GM21737 (cell line): ENCODE results near the gene HRH3.

Experiments
- ATAC-seq: cut with Tn5 transposase; IDR thresholded peaks from one replicate; pipeline ENCODE4 v1.9.1; 2021; ENCODE audit warnings: mild to moderate bottlenecking, moderate library complexity; ENCODE audit not compliant: unreplicated experiment

HRH3 gene

DNA sequence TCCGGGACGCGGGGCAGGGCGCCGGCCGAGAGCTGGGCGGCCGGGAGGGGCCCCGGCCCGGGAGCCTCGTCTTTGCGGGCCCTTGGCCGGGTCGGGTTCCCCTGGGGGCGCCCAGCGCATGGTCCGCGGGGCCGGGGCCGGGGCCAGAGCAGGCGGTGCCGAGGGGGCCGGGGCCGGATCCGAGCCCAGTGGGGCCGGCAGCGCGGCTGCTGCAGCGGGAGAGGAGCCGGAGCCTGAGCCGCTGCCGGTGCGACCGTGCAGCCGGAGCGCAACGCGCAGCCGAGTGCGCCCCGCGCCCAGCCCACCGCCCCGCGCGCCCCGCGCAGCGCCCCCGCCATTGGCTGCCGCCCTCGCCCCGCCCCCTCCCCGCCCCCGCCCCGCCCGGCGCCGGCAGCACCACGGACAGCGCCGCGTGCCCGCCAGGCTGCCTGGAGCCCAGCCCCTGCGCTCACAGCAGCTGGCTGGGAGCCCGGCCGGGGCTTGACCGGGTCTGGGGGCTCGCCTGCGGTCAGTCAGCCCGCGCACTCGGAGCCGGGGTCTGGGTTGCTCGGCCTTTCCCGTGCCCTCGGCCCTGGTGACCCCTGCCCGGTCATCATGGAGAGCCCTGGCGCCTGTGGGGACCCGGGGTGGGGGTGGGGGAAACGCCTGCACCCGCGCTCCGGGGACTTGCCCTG, at the start of gene HRH3:
TSS of gene HRH3 (minus strand) at position 287 of the 674 bp plus-strand sequence. CDS start 308 bp downstream, outside the sequence.
- ATAC-seq, result no peak

DNA sequence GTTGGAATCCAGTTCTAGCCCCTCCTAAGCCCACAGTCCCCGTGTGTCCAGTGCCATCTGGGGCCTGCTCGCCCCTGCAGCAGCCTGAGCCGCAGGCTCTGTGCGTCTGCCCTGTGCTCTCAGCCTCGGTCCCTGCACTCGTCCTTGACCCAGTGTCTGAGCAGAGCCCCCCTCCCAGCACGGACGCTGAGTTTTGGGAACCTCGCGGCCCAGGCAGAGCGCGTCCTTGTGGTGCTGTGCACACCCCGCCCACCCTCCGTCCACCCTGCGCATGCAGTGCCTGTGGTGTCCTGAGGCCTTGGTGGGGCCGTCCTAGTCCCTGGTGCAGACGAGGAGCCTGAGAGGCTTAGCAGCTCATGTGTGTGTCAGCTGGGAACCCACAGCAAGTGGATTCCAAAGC, 49.8 kb upstream of the HRH3 start:
- ATAC-seq, result no peak

DNA sequence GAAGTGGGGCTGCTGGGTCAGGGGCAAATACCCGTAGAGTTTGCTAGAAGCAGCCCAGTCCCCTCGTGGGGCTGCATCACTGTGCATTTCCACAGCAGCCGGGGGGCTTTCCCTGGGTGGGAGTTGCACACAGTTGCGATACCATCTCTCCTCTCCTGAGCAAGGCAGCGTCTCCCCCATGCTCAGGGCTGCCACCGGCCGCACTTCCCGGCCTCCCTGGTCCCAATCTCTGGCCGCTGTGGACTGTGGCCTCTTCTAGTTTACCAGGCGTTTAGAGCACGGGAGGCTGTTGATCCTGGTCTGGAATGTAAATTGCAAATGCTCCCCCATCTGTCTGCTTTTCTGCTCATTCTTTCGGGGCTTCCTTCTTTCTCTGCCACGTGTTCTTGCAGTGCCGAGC, 49.3 kb upstream of the HRH3 start:
- ATAC-seq, result no peak

DNA sequence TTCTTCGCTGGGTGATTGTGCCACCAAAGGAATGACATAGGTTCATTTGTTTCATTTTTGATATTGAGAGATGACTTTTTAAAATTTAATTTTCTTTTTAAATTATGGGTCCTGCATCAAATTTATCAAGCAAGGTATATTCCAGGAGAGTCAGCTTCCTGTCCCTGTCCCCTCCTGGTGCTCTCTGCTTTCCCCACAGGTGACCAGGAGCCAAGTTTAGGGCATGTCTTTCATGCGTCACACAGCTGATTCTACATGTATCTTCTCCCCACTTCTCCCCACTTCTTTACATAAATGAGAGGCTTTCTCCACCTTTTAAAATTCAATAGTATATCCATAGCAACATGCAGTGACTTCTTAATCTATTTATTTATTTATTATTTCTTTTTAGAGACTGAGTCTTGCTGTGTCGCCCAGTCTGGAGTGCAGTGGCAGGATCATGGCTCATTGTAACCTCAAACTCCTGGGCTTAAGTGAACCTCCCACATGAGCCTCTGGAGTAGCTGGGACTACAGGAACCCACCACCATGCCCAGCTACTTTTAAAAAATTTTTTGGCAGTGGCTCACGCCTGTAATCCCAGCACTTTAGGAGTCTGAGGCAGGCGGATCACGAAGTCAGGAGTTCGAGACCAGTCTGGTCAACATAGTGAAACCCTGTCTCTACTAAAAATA, 48.3 kb upstream of the HRH3 start:
- ATAC-seq, result no peak

DNA sequence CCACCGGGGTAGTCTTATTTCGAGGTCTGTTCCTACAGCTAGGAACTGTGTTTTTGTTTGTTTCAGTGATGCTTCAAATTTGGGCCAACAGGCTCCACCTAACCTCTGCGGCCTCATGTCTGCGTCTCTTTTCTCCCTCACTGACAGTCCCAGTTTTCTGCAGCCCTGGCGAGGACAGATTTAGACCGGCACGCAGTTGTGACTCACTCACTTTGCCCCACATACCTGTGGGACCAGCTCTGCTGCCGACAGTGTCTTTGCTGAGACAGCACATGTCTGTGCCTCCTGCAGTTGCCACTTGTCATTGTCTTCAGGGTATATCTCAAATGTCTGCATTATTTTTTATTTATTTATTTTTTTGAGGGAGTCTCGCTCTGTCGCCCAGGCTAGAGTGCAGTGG, 47.5 kb upstream of the HRH3 start:
- no peak for ATAC-seq

DNA sequence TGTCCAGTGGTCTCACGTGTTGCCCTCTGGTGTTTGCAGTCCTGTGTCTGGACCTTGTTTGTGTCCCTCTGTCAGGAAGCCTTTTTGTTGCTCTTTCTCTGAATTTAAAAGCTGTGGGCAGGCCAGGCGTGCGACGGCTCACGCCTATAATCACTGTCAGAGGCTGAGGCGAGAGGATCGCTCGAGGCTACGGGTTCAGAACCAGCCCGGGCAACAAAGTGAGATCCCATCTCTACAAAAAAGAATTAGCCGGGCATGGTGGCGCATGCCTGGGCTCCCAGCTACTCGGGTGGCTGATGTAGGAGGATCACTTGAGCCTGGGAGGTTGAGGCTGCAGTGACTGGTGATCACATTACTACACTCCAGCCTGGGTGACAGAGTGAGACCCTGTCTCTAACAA, 46.8 kb upstream of the HRH3 start:
- no peak for ATAC-seq

DNA sequence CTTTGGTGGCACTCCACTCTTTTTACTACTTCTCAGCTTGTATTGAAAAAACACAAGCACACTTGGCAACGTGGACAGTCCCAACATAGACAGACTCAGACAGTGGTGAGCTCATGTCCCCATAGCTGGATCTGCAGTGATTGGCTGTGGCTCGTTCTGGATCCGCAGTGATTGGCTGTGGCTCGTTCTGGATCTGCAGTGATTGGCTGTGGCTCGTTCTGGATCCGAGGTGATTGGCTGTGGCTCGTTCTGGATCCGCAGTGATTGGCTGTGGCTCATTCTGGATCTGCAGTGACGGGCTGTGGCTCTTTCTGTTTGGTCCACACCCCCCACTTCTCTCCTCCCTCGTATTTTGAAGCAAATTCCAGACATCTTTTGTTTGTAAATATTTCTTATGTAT, 46.3 kb upstream of the HRH3 start:
- no peak for ATAC-seq

DNA sequence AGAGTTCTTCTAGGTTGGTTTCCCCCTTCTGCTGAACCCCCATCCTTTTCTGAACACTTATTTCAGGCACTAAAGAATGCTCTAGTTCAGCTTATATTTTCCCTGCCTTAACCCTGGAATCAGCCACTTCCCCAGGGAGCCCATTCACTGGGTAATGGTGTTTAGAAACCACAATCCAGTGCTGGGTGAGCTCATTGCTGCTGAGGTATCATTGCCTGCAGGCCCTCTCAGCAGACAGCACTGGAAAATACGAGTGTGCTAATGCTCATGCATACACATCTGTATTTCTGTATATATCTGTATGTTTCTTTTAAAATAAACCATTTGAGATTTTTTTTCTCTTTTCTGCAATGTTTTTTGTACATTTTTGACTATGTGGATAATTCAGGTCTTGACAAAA, 45.3 kb upstream of the HRH3 start:
- ATAC-seq, result no peak

DNA sequence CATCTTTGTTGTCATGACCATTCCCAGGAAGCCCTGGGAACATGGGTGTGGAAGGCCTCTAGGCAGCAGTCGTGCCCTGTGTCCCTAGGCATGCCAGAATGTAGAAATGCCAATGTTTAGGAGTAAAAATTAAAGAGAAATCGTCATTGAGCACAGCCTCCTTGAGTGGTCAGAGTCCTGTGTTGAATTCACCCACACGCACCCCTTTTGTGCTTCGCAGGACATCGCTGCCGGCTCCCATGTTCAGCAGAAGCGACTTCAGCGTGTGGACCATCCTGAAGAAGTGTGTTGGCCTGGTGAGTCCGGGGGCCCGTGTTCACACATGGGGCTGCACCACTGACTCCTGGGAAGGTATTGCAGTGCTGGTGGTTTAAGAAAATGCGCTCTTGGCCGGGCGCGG, 43.3 kb upstream of the HRH3 start:
- no peak for ATAC-seq

DNA sequence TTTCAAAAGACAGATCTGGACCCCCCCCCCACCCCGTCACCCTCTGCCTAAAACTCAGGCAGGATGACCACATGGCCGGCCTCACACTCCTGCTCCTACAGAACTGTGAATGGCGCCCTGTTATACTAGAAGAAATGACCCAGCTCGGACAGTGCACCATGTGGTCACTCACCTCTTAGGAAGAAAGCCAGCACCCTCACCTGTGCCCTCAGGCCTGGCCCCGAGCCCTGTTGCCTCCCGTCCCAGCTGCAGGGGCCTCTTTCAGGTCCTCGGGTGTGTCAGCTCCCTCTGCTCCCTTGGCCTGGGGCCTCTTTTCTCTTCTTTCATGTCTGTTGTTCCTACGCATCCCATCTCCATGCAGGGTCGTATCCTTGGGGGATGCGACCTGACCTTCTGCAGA, 42.0 kb upstream of the HRH3 start:
- no peak for ATAC-seq

DNA sequence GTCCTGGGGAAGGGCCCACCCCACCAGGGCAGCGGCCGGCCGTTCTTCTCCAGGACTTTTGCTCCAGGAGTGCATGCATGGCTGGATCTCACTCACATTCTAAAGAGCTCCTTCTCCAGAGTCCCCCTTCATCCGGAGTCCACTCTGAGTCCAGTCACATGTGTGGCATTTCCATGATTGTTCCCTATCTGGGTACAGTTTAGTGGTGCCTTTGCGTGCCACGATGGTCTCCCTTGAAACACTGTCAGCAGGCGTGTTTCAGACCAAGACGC, 39.2 kb upstream of the HRH3 start:
- ATAC-seq, result no peak

DNA sequence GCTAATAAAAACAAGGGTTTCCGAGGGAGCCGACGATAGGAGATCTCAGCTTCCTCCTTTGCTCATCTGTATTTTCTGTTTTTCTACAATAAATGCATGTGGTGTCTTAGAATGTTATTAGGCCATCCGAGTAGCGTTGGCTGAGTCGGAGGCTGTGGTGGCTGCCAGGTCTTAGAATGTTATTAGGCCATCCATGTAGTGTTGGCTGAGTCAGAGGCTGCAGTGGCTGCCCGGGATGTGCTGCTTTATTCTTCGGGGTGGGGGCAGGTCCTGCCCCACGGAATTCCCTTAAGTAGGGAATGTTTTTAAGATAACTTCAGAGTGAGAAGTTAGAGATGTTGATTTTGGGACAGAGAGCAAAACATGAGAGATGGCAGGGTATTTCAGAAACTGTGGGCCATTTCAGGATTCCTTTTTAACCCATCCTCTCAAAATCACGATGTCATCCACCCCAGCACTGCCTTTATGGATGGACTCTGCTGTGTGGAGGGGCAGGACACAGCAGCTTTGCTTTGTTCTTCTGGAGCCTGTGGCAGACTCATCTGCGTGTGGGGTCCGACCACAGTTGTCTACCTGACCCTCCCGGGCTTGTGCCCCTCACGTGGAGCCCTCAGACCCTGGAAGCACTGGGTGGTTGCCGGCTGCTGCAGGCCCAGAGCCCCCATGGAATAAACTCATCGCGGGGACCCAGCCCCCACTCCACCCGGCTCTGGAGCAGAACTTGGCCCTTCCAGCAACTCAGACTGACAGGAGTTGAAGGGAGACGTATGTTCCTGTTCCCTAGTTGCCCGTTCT, 38.6 kb upstream of the HRH3 start:
- no peak for ATAC-seq

DNA sequence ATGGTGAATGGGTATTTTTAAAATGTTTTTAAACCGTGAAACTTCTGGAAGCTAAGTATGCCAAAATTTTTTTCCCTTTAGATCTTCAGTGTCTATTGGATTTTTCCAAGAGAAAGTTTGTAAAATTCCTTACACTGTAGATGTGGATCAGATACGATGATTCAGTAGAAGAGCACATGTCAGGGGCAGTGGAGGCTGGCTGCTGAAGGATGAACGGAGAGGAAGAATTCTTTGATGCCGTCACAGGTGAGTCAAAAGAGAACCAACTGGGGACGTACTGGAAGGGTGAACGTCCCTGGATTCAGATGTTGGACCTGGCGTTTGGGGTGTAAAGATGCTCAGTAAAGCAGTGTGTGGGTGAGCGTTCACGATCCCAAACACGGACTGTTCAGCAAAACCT, 35.9 kb upstream of the HRH3 start:
- ATAC-seq, result no peak

DNA sequence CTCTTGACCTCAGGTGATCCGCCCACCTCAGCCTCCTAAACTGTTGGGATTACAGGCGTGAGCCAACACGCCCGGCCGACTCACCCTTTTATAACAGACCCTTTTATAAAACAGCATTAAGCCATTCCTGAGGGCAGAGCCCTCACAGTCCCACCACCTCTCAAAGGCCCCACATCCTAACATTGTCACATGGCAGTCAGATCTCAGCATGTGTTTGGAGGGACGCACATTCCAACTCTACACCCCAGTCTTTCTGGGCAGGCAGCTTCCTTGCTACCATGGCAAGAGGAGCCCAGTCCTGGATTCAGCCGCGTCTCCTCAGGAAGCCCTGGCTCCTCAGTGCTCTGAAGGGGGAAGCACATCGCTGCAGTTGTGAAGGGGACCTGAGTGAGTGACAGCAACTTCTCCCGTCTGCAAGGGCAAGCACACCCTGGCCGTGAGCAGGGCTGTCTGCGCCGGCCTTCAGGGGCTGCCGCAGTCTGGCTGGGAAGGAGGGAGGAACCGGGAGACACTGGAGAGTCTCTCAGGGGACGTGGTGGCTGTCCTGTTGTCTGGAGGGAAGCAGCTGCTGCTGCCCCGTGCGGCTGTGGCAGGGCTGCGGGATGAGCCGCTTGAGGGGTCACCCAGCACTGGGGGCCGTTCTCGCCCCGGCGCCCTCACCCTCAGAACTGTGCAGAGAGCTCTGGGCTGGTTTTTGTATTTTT, 34.1 kb upstream of the HRH3 start:
- no peak for ATAC-seq

DNA sequence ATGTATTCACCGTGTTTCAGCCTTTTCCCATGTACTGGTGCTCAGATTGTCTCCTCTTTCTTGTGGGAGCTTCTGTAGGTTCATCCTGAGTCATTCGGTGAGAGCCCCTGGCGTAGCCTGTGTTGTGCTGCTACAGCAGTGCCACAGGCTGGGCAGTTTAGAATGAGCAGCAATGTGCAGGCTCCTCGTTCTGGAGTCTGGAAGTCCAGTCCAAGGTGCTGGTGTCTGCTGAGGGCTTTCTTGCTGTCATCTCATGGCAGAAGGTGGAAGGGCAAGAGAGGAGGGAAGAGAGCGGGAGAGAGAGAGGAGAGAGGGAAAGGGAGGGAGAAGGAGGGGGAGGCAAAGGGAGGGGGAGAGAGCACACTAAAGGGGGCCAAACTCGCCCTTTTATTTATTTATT, 33.3 kb upstream of the HRH3 start:
- ATAC-seq, result no peak

DNA sequence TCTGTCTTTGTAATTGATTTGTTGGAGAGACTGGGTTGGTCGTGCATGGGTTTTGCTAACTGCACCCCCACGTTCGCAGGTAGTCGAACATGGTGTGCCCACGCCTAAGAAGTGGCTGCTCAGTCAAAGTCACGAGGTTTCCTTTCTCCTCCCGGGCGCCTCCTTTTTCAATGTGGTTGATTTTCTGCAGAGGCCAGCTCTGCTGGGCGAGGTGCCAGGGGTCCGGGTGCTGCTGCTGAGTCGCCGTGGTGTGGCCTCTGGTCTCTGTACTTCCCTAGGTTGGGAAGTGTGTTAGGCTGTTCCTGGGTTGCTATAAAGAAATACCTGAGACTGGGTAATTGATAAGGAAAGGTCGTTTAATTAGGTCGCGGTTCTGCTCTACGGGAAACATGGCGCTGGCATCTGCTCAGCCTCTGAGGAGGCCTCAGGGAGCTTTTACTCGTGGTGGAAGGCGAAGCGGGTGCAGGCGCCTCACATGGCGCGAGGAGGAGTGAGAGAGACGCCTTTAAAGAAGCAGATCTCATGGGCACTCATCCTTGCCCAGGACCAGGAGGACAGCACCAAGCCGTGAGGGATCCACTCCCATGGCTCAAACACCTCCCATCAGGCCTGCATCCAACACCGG, 32.4 kb upstream of the HRH3 start:
- ATAC-seq, result no peak

DNA sequence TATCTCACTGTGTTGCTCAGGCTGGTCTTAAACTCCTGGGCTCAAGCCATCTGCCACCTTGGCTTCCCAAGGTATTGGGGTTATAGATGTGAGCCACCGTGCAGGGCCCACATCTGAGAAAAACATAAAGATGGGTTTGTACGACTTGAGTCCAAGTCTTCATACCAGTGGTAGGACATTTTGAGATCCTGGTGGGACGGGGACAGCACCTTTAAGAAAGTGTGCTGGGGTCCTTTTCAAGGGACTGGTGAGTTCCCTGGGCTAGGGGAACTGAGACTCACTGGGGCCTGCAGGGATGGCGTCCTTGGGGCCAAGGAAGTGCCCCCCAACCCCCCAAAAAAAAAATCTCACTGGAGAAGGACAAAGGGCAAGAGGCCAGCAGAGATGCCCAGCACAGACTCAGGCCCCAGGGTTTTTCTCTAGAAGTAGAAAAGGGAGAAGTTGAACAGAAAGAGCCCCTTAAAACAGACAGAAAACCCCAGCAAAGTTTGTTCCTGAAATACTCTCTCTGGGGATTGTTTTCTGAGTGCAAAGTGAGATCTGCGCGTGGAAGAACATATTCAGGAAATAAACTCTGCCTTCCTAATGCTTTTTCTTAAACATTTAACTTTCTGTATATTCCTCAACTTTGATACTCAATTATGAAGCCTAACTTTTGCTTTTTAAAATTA, 28.9 kb upstream of the HRH3 start:
- no peak for ATAC-seq

DNA sequence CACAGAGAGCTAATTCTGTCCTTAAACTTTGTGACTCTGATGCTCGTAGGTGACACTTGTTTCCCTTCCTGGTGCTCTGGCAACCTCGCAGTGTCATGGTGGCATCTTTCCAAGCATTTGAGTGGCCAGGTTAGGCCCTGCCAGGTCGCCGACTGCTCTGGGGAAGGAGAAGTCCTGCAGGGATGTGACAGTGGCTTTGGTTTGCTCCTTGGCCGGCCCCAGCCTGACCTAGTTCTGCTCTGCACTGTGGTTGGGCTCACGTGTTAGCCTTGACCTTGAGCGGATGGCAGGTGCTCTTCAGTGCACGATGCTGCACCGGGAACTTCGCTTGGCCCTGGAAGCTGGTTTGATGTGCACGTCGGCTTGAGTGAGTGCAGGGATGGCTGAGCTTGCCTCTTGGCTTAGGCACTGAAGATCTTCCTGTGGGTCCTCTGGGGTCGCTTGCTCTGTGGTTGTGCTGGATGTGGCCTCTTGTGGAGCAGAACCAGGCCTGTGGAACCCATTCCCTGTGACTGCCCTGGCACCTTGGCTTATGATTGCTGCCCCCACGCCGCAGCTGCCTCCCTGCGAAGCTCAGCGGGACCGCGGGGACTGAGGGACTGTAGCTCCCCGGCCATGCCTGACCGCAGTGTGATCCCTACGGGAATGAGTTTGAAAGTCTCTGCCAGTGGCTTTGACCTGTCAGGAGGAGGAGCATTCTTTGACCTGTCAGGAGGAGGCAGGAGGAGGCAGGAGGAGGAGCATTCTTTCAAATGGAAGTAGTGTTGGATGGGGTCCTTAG, 27.0 kb upstream of the HRH3 start:
- ATAC-seq, result no peak

DNA sequence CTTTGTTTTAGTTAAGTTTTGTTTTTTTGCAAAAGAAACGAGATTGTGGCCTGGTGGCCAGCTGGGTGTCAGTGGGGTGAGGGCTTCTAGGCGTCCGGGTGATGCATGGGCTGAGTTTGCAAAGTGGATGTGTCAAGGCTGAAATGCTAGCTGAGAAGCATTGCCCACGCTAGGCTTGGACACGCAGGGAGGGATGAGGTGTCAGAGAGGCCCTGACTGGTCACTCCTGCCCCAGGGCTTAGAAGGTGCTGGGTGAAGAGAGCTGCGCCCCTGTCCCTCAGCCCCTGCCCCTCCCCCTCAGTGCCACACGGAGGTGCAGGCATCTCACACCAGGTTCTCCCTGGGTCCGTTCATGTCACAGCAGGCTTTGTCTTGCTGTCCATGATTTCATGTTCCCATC, 26.4 kb upstream of the HRH3 start:
- ATAC-seq, result no peak

DNA sequence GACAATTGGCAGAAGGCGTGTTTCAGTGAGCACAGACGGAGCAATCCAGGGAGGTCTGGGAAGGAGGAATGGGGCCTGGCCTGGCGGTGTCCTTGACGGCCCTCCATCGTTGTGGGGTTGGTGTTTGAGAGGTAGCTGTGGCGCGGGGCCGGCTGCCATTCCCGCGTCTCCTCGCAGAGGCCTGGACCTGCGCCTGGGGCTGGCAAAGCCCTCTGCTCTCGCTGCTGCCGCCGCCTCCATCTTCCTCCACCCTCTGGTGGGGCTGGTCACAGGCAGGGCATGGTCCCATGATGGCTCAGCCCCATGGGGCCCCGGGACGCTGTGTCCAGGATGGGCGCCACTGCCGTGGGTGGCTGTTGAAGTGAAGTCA, 25.8 kb upstream of the HRH3 start:
- no peak for ATAC-seq
